HG03457 (cell line): Measurements from ENCODE around the gene IRGC.
"Not testable (repeated sequence)": the region's sequence is repeated elsewhere in the genome, so short reads cannot be mapped to it uniquely, and the experiment has no call there.

Experiments
- ATAC-seq: cut with Tn5 transposase; IDR thresholded peaks from one replicate; pipeline ENCODE4 v1.9.1; 2021; ENCODE audit warnings: moderate number of reproducible peaks; ENCODE audit not compliant: unreplicated experiment

IRGC gene

GRCh38 chr19:43751466-43752220, 35.8 kb downstream of the IRGC start:
- no peak for ATAC-seq

GRCh38 chr19:43752287-43752875, 36.5 kb downstream of the IRGC start:
- ATAC-seq: no peak

GRCh38 chr19:43754253-43754502, 38.3 kb downstream of the IRGC start:
- no peak for ATAC-seq

- ATAC-seq: peak; percentile 47
Observed at GRCh38 chr19:43754503-43755255, 38.8 kb downstream of the IRGC start, which contains the start of gene SMG9. Gene SMG9, minus strand, starts transcription at chr19:43754962. Its CDS starts 4,221 bp downstream, at chr19:43750741.

- no peak for ATAC-seq
Observed at GRCh38 chr19:43755256-43755801, 39.5 kb downstream of the IRGC start.

GRCh38 chr19:43759515-43759914, 43.6 kb downstream of the IRGC start:
- no peak for ATAC-seq

- no peak for ATAC-seq
Observed at GRCh38 chr19:43760941-43761340, 45.1 kb downstream of the IRGC start.

- no peak for ATAC-seq
Observed at GRCh38 chr19:43762814-43763213, 46.9 kb downstream of the IRGC start.

GRCh38 chr19:43763473-43763939, 47.6 kb downstream of the IRGC start:
- no peak for ATAC-seq

GRCh38 chr19:43764684-43765083, 48.8 kb downstream of the IRGC start:
- not testable (repeated sequence) for ATAC-seq

- ATAC-seq: peak; percentile 57
Observed at GRCh38 chr19:43765109-43765876, 49.4 kb downstream of the IRGC start.

GRCh38 chr19:43766755-43767043, 50.8 kb downstream of the IRGC start:
- ATAC-seq: no peak

GRCh38 chr19:43767316-43767715, 51.4 kb downstream of the IRGC start:
- ATAC-seq: no peak

GRCh38 chr19:43767818-43768217, 51.9 kb downstream of the IRGC start:
- no peak for ATAC-seq

- no peak for ATAC-seq
Observed at GRCh38 chr19:43768273-43769050, 52.6 kb downstream of the IRGC start.

GRCh38 chr19:43769256-43769655, 53.4 kb downstream of the IRGC start:
- no peak for ATAC-seq
